MM.1S (cell line): ENCODE results near the gene OR2A5.

ENCODE experiments used
- DNase-seq: peaks from one replicate; pipeline ENCODE4 v3.0.0-alpha.2; 2015
- H2AFZ ChIP-seq: fragments of 300-600 bp; sonication (generic); 2 replicates; pipeline ENCODE4 v1.6.0; 2016; ENCODE audit warnings: antibody characterized with exemption, low read length
- H3F3A ChIP-seq: fragments of 300-600 bp; sonication (generic); 2 replicates; pipeline ENCODE4 v1.6.1; 2016; ENCODE audit warnings: mild to moderate bottlenecking, antibody characterized with exemption, low read length, moderate library complexity, mixed read lengths; ENCODE audit not compliant: insufficient read depth
- H3K27ac ChIP-seq: fragments of 300-600 bp; sonication (generic); 2 replicates; pipeline ENCODE4 v1.5.1; 2016; ENCODE audit warnings: mild to moderate bottlenecking, low read length
- H3K27me3 ChIP-seq: fragments of 300-600 bp; sonication (generic); replicated peaks from 2 replicates; pipeline ENCODE4 v1.6.0; 2016; ENCODE audit warnings: low read length; ENCODE audit not compliant: insufficient read depth
- H3K36me3 ChIP-seq: fragments of 300-600 bp; sonication (generic); replicated peaks from 2 replicates; pipeline ENCODE4 v1.6.1; 2016; ENCODE audit warnings: mild to moderate bottlenecking, low read length, mixed read lengths; ENCODE audit not compliant: insufficient read depth
- H3K4me1 ChIP-seq: fragments of 300-600 bp; sonication (generic); 2 replicates; pipeline ENCODE4 v1.6.1; 2016; ENCODE audit warnings: low read length, mixed read lengths
- H3K4me2 ChIP-seq: fragments of 300-600 bp; sonication (generic); 2 replicates; pipeline ENCODE4 v1.6.0; 2016; ENCODE audit warnings: low read depth, low read length
- H3K4me3 ChIP-seq: fragments of 300-600 bp; sonication (generic); 2 replicates; pipeline ENCODE4 v1.5.1; 2016; ENCODE audit warnings: low read length, mixed read lengths
- H3K79me2 ChIP-seq: fragments of 300-600 bp; sonication (generic); 2 replicates; pipeline ENCODE4 v1.6.1; 2016; ENCODE audit warnings: mixed run types, low read length, mixed read lengths
- H3K9ac ChIP-seq: fragments of 300-600 bp; sonication (generic); 2 replicates; pipeline ENCODE4 v1.6.1; 2016; ENCODE audit warnings: low read length, mixed read lengths
- H3K9me2 ChIP-seq: fragments of 300-600 bp; sonication (generic); replicated peaks from 2 replicates; pipeline ENCODE4 v1.6.1; 2016; ENCODE audit warnings: mild to moderate bottlenecking, low read length, mixed read lengths; ENCODE audit not compliant: insufficient read depth
- H3K9me3 ChIP-seq: fragments of 300-600 bp; sonication (generic); replicated peaks from 2 replicates; pipeline ENCODE4 v1.6.1; 2016; ENCODE audit warnings: mild to moderate bottlenecking, low read length, mixed read lengths; ENCODE audit not compliant: insufficient read depth
- H4K20me1 ChIP-seq: fragments of 300-600 bp; sonication (generic); 2 replicates; pipeline ENCODE4 v1.6.1; 2016; ENCODE audit warnings: mild to moderate bottlenecking, low read length, moderate library complexity, mixed read lengths; ENCODE audit not compliant: insufficient read depth
- EZH2 ChIP-seq: fragments of 300-600 bp; sonication (generic); optimal IDR thresholded peaks from 2 replicates; pipeline ENCODE3; 2017; ENCODE audit warnings: low read depth, mild to moderate bottlenecking, antibody characterized with exemption, low read length, mixed read lengths
- EZH2phosphoT487 ChIP-seq: fragments of 300-600 bp; sonication (generic); IDR thresholded peaks from 2 replicates; pipeline ENCODE4 v1.6.1; 2018; ENCODE audit warnings: antibody characterized with exemption, low read length
- TF ChIP-seq, protein P1 (sequence below): fragments of 300-600 bp; sonication (generic); IDR thresholded peaks from 2 replicates; pipeline ENCODE4 v1.5.1; 2016; ENCODE audit warnings: antibody characterized with exemption, low read length, mixed read lengths

The OR2A5 gene

DNA sequence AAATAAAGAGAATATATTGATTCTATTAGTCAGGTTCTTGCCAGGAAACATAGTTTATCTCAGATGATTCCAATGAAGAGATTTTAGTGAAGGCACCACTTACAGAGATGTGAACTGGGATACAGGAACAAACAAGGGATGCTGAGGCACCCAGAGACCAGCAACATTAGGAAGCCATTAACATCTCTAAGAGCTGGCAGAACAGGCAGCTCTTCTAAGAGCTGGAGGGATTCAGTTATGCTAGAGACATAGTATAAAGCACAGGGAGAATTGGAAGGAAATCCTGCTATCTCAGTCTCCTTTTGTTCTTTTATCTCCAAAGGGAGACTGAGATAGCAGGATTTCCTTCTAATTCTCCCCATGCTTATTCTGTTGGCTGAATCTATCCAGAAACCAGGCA, 26.6 kb upstream of the OR2A5 start:
- TF ChIP-seq EZH2phosphoT487 (no peak), EZH2 (no peak)
- TF ChIP-seq, protein P1, sequence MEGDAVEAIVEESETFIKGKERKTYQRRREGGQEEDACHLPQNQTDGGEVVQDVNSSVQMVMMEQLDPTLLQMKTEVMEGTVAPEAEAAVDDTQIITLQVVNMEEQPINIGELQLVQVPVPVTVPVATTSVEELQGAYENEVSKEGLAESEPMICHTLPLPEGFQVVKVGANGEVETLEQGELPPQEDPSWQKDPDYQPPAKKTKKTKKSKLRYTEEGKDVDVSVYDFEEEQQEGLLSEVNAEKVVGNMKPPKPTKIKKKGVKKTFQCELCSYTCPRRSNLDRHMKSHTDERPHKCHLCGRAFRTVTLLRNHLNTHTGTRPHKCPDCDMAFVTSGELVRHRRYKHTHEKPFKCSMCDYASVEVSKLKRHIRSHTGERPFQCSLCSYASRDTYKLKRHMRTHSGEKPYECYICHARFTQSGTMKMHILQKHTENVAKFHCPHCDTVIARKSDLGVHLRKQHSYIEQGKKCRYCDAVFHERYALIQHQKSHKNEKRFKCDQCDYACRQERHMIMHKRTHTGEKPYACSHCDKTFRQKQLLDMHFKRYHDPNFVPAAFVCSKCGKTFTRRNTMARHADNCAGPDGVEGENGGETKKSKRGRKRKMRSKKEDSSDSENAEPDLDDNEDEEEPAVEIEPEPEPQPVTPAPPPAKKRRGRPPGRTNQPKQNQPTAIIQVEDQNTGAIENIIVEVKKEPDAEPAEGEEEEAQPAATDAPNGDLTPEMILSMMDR = no peak
- DNase-seq = no peak
- H3K27me3 ChIP-seq = no peaks in the 10 kb centered on the region
- H3K27ac ChIP-seq = no peak overlapping the region
- no peaks in the 10 kb centered on the region for H3F3A ChIP-seq
- no peaks in the 10 kb centered on the region for H3K79me2 ChIP-seq
- H3K4me1 ChIP-seq = no peaks in the 10 kb centered on the region
- H4K20me1 ChIP-seq = no peaks in the 10 kb centered on the region
- no peak overlapping the region for H3K4me2 ChIP-seq
- no peaks in the 10 kb centered on the region for H3K9me2 ChIP-seq
- no peak overlapping the region for H3K4me3 ChIP-seq
- no peak overlapping the region for H3K9ac ChIP-seq
- H2AFZ ChIP-seq = no peak overlapping the region
- no peaks in the 10 kb centered on the region for H3K9me3 ChIP-seq
- no peaks in the 10 kb centered on the region for H3K36me3 ChIP-seq

DNA sequence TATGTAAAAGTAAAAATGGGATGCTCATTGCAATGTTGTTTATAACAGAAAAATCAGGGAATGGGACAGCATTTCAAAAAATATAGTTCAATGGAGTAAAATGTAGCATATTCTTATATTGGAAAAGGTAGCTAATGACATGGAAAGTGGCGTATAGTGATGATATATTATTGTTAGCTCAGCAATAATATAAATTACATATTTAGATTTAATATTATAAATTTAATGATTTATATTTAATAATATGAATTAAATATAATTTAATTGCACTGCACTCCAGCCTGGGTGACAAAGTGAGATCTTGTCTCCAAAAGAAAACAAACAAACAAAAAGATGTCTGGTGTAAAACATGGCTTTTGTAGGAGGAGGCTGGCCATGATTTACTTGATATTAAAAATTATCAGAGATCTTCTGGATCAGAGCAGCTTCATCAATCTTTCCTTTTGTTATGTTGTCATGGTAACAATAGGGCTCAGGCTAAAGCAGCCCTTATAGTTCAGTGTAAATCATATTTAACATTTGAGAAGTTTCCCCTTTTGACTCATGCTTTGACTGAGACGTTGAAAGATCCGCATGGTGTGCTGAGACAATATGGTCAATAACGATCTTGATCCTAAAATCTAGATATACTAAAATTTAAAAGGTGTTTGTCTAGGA, 25.4 kb upstream of the OR2A5 start:
- Histone ChIP-seq H4K20me1 (no peaks in the 10 kb centered on the region), H3F3A (no peaks in the 10 kb centered on the region), H3K4me2 (no peak overlapping the region), H2AFZ (no peak overlapping the region), H3K36me3 (no peaks in the 10 kb centered on the region), H3K4me3 (no peak overlapping the region), H3K4me1 (no peaks in the 10 kb centered on the region), H3K79me2 (no peaks in the 10 kb centered on the region), H3K9me2 (no peaks in the 10 kb centered on the region), H3K9me3 (no peaks in the 10 kb centered on the region), H3K27ac (no peak overlapping the region), H3K27me3 (no peaks in the 10 kb centered on the region), H3K9ac (no peak overlapping the region)
- TF ChIP-seq, protein P1 = no peak
- TF ChIP-seq EZH2 (no peak), EZH2phosphoT487 (no peak)
- DNase-seq = no peak

DNA sequence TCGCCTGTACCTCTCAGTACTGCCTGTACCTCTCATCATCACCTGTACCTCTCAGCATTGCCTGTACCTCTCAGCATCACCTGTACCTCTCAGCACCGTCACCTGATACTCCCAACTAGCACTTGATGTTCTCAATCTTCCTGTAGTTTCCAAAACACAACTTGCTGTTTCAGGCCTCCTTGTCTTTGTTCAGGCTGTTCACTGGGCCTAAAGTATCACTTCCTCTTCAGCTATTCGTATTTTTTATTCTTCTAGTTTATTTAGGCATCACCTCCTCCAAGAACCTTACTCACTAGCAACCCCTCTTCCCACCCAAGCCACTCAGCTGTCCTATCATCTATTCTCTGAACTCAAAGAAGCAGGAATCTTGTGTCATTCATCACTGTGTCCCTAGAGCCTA, 24.5 kb upstream of the OR2A5 start:
- H3K9me3 ChIP-seq = no peaks in the 10 kb centered on the region
- no peak overlapping the region for H3K4me2 ChIP-seq
- H3K79me2 ChIP-seq = no peaks in the 10 kb centered on the region
- no peaks in the 10 kb centered on the region for H4K20me1 ChIP-seq
- no peak overlapping the region for H3K27ac ChIP-seq
- no peaks in the 10 kb centered on the region for H3K27me3 ChIP-seq
- no peak for DNase-seq
- H3F3A ChIP-seq = no peaks in the 10 kb centered on the region
- no peak overlapping the region for H2AFZ ChIP-seq
- no peaks in the 10 kb centered on the region for H3K36me3 ChIP-seq
- H3K9ac ChIP-seq = no peak overlapping the region
- H3K4me1 ChIP-seq = no peaks in the 10 kb centered on the region
- TF ChIP-seq EZH2phosphoT487 = no peak
- no peak for TF ChIP-seq EZH2
- TF ChIP-seq, protein P1 = no peak
- H3K4me3 ChIP-seq = no peak overlapping the region
- no peaks in the 10 kb centered on the region for H3K9me2 ChIP-seq
